MCF 10A (cell line): ENCODE results near the gene TATDN2. TPM values are rescaled to one million over a fixed set of nuclear protein-coding genes. Genes with fewer than 3 reads are reported as not detected.

ENCODE experiments used
- BruUV-seq: library from RNA; stranded (reverse); fragments of 400-500 nt; replicated peaks from 2 replicates; lab custom pipeline; 2021; lab: Mats Ljungman, UMichigan
- CTCF ChIA-PET: fragments of 300-600 bp; sonication (Branson Sonifier 250); formaldehyde crosslinking; extraction: SDS; loops from one replicate; lab custom pipeline; 2021; ENCODE audit warnings: antibody characterized with exemption, inconsistent platforms; lab: Yijun Ruan, JAX
- POLR2A ChIA-PET: fragments of 300-600, 350-650 bp; sonication (Branson Sonifier 250); formaldehyde crosslinking; extraction: SDS; loops from one replicate; lab custom pipeline; 2020; ENCODE audit warnings: antibody characterized with exemption, inconsistent platforms; lab: Yijun Ruan, JAX
- DNase-seq: peaks from one replicate; pipeline ENCODE4 v3.0.0-alpha.2; 2018; ENCODE audit not compliant: unreplicated experiment
- H3K27ac Mint-ChIP-seq: one replicate; pipeline ENCODE4 v1.8.0; 2022; ENCODE audit warnings: mild to moderate bottlenecking, low read depth, mixed read lengths; ENCODE audit not compliant: unreplicated experiment
- H3K27me3 Mint-ChIP-seq: one replicate; pipeline ENCODE4 v1.8.0; 2022; ENCODE audit warnings: mixed read lengths; ENCODE audit not compliant: insufficient read depth, unreplicated experiment
- H3K36me3 Mint-ChIP-seq: one replicate; pipeline ENCODE4 v1.8.0; 2022; ENCODE audit warnings: mild to moderate bottlenecking, moderate library complexity, mixed read lengths; ENCODE audit not compliant: insufficient read depth, unreplicated experiment
- H3K4me1 Mint-ChIP-seq: one replicate; pipeline ENCODE4 v1.8.0; 2022; ENCODE audit warnings: mixed read lengths; ENCODE audit not compliant: insufficient read depth, unreplicated experiment
- H3K4me3 Mint-ChIP-seq: one replicate; pipeline ENCODE4 v1.8.0; 2022; ENCODE audit warnings: mild to moderate bottlenecking, moderate library complexity, mixed read lengths; ENCODE audit not compliant: unreplicated experiment
- H3K9me3 Mint-ChIP-seq: one replicate; pipeline ENCODE4 v1.8.0; 2022; ENCODE audit warnings: mixed read lengths; ENCODE audit not compliant: unreplicated experiment
- intact Hi-C: fragments of 100-400 bp; cut with micrococcal nuclease; formaldehyde crosslinking; loops from 2 replicates; pipeline ENCODE4 v1.14.1; 2022
- total RNA-seq: library from RNA; stranded (reverse); gene quantifications from 2 replicates; pipeline ENCODE4 v1.2.3, GENCODE V29; 2022
- TF ChIP-seq, protein P1 (sequence below): fragments of 200-600 bp; IDR thresholded peaks from one replicate; pipeline ENCODE4 v1.8.0; 2022; ENCODE audit warnings: antibody characterized with exemption, mild to moderate bottlenecking; ENCODE audit not compliant: unreplicated experiment

The TATDN2 gene
- total RNA-seq, 1 experiment from 2014 or later = 25.9 TPM

DNA sequence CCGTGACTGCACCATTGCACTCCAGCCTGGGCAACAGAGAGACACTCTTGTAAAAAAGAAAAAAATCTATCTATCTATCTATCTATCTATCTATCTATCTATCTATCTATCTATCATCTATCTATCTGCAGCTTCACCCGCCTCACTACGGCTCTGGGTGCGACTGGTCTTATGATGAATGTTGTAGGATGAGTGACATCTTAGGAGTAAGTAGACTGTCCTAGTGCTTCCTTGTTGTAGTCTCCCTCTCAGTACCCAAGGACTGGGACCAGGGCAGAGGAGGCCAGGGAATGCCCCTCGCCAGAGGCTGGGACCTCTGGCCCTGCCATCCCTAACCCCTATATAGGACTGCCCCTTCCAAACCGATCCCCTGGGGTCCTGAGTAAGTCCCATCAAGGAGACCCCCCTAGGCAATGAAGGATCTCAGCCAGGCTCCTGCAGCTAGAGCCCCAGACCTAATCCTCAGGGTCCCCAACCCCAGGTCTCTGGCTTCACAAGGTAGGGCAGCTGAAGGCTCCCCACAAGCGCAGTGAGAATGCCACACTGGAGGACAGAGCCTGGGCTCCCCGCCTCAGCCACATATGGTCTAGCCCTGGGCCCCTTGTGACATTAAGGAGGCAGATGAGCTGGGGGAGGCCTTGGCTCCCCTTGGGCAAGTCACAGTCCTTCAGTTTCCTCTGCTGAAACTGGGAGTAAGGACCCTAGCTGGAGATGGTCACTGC lies 73.5 kb downstream of the TATDN2 start:
- peaks cover 18% of the 10 kb centered on the region for H3K36me3 Mint-ChIP-seq
- peaks cover 29% of the 10 kb centered on the region for H3K27me3 Mint-ChIP-seq
- peak overlapping the region; percentile 82 for H3K4me3 Mint-ChIP-seq
- POLR2A ChIA-PET = interaction anchor here (0.6 to 1.6 kb wide), 4 partner anchors 9 to 153 kb away, joined by 4 to 5 read pairs (median 4); no protein-coding TSS in a partner anchor
- H3K27ac Mint-ChIP-seq = no peak overlapping the region
- intact Hi-C loops = no loop called here
- CTCF ChIA-PET = interaction anchor here (0.6 to 1.4 kb wide), 6 partner anchors 12 to 525 kb away, joined by 3 to 4 read pairs (median 4); no protein-coding TSS in a partner anchor
- no peak for DNase-seq
- no peaks in the 10 kb centered on the region for H3K9me3 Mint-ChIP-seq
- TF ChIP-seq, protein P1, sequence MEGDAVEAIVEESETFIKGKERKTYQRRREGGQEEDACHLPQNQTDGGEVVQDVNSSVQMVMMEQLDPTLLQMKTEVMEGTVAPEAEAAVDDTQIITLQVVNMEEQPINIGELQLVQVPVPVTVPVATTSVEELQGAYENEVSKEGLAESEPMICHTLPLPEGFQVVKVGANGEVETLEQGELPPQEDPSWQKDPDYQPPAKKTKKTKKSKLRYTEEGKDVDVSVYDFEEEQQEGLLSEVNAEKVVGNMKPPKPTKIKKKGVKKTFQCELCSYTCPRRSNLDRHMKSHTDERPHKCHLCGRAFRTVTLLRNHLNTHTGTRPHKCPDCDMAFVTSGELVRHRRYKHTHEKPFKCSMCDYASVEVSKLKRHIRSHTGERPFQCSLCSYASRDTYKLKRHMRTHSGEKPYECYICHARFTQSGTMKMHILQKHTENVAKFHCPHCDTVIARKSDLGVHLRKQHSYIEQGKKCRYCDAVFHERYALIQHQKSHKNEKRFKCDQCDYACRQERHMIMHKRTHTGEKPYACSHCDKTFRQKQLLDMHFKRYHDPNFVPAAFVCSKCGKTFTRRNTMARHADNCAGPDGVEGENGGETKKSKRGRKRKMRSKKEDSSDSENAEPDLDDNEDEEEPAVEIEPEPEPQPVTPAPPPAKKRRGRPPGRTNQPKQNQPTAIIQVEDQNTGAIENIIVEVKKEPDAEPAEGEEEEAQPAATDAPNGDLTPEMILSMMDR = no peak
- BruUV-seq = no TSS peak
- peaks cover 6% of the 10 kb centered on the region for H3K4me1 Mint-ChIP-seq

DNA sequence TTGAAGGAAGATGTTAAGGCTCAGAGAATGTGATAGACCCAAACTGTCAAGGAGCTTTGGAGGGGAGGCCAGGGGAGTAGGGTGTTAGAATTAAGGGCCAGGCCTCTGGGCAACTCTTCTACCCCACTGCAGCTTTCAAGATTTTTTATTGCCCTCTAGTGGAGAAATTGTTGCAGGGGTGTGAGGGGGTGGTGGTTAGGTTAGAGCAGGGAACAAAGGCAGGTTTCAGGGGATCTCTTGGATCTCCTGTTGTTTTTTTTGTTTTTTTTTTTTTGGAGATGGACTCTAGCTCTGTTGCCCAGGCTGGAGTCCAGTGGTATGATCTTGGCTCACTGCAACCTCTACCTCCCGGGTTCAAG lies 74.1 kb downstream of the TATDN2 start:
- ChIA-PET CTCF (interaction anchor here (0.6 to 1.4 kb wide), 5 partner anchors 13 to 526 kb away, joined by 3 to 4 read pairs (median 3); no protein-coding TSS in a partner anchor), POLR2A (no interaction called here)
- no TSS peak for BruUV-seq
- no peak overlapping the region for H3K4me3 Mint-ChIP-seq
- no peaks in the 10 kb centered on the region for H3K9me3 Mint-ChIP-seq
- peaks cover 35% of the 10 kb centered on the region for H3K27me3 Mint-ChIP-seq
- peaks cover 12% of the 10 kb centered on the region for H3K36me3 Mint-ChIP-seq
- intact Hi-C loops = no loop called here
- H3K4me1 Mint-ChIP-seq = peaks cover 6% of the 10 kb centered on the region
- TF ChIP-seq, protein P1 = peak; percentile 31
- H3K27ac Mint-ChIP-seq = no peak overlapping the region
- DNase-seq = peak; percentile 33

DNA sequence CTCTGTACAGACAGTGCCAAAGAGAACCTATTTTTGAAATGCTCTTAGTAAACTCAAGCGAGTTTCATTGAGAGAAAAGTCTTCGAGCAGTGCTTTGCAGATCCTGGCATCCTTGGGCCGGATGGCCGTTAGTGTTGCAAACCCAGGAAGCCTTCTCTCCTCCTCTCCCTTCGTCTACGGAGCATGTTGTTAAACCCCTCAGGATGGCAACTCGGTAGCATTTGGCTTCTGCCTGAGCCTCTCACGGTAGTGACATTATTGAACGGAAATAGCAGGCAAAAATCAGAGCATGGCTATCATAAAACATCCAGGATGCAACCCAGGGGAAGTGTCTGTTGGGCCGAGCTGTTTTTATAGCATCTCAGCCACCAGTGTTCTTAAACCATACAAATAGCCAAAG lies 79.3 kb downstream of the TATDN2 start:
- no peak overlapping the region for H3K27ac Mint-ChIP-seq
- H3K27me3 Mint-ChIP-seq = peaks cover 87% of the 10 kb centered on the region
- intact Hi-C loops = no loop called here
- no peak overlapping the region for H3K4me3 Mint-ChIP-seq
- TF ChIP-seq, protein P1 = no peak
- POLR2A ChIA-PET = no interaction called here
- no peaks in the 10 kb centered on the region for H3K4me1 Mint-ChIP-seq
- CTCF ChIA-PET = interaction anchor here (0.9 to 1.5 kb wide), 2 partner anchors 17 to 40 kb away, joined by 4 to 6 read pairs; no protein-coding TSS in a partner anchor
- no peak for DNase-seq
- H3K36me3 Mint-ChIP-seq = no peaks in the 10 kb centered on the region
- no peaks in the 10 kb centered on the region for H3K9me3 Mint-ChIP-seq
- BruUV-seq = no TSS peak

DNA sequence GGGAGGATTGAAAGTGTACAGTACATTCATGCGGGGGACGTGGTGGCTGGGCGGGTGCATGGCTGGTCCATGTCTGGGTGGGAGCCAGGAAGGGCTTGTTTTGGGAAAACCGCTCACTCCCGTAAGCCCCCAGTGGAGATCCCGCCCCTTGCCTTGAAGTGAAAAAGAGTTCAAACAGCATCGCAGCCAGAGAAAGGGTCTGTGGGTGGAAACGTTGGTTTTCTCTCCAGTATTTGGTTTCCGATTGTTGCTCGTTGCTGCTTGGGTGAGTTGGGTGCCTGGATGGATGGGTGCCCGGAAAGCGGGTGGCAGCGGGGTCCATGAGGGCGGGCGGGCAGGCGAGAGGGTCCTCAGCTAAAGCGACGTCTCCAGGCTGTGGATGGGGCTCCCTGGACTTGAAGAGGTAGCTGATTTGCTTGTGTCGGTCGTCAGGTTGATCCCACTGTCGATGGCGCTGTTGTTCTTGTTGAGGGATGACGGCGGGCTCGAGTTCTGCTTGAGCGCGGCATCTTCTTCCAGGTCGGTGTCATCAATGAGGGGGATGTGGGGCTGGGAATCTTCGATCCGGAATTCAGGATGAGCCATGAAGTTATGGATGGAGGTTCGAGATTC lies 80.3 kb downstream of the TATDN2 start:
- ChIA-PET CTCF (interaction anchor here (1.5 kb wide), 1 partner anchor 16 kb away, joined by 6 read pairs; no protein-coding TSS in a partner anchor), POLR2A (no interaction called here)
- no peak for DNase-seq
- no peak overlapping the region for H3K4me3 Mint-ChIP-seq
- H3K27ac Mint-ChIP-seq = no peak overlapping the region
- no peaks in the 10 kb centered on the region for H3K4me1 Mint-ChIP-seq
- H3K36me3 Mint-ChIP-seq = no peaks in the 10 kb centered on the region
- peaks cover 97% of the 10 kb centered on the region for H3K27me3 Mint-ChIP-seq
- intact Hi-C loops = no loop called here
- TF ChIP-seq, protein P1 = no peak
- no TSS peak for BruUV-seq
- H3K9me3 Mint-ChIP-seq = no peaks in the 10 kb centered on the region
